HK-2 (cell line): ENCODE data around the gene PPFIBP2.
"Not testable (repeated sequence)": the region's sequence is repeated elsewhere in the genome, so short reads cannot be mapped to it uniquely, and the experiment has no call there.

Experiments used
- DNase-seq: peaks from one replicate; pipeline ENCODE4 v3.0.0-alpha.2; 2018; ENCODE audit not compliant: unreplicated experiment

The PPFIBP2 gene

DNA sequence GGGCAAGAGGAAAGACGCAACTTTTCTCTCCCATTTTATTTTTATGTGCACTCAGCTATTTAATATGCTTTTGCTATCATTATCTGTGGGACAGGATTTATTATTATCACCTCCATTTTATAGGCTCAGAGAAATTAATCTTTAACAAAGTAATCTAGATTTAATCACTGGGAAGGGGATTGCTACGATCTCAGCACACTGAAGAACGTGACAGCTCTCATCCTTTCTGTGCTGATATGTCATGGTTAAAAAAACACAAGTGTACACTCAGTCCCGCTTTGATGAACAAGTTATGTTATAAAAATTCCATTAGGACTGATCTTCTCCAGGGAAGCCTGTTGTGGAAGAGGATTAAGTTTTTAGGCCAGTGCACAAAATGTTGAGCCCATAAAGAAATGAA lies 121.9 kb downstream of the PPFIBP2 start:
- DNase-seq: no peak

DNA sequence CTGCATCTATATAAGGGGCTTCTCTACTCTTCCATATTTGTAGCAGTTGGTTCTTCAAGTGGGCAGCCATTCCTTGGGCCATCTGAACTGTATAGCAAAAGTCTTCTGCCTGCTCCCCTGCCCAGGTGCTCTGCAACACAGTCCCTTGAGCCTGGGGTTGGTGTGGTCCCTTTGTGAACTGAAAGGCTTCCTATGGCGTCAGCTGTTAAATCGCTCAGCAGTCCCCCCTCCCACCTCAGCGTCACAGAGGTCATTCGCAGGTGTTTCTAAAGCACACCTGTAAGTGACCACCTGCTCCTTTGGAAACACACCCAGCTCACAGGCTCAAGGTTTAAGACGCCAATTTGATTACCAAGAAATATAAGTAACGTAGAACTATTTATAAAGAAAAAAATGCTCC lies 122.6 kb downstream of the PPFIBP2 start:
- no peak for DNase-seq

DNA sequence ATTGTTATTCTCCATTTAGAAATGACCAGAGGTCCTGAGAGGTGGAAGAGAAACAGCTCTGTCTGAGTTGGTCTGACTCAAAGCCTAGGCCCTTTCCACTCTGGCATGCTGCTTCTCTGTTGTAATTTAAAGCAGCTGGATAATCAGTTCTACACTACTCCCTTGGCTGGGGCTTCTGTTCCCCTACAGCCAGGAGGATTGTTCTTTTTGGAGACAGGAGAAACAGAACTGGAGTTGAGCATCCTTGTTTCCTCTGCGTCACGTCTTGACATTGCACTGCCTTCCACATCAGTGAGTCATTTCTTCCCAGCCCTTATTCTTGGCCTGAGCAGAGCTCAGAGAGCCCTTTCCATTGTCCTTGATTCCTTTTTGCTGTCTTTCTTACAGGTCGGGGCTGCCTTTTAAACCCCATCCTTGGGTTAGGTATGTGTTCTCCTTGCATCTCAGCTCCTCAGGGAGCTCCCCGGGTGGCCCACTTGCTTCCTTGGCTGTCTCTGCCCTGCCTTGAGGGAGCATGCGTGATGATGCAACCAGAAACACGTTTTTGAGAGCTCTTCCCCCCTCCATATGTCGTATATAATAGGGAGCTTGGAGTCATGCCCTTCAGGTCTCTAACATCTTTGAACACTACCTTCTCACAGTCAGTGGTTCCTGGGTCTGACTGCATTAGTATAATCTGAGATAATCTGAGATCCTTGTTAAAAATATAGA lies 123.8 kb downstream of the PPFIBP2 start:
- no peak for DNase-seq

DNA sequence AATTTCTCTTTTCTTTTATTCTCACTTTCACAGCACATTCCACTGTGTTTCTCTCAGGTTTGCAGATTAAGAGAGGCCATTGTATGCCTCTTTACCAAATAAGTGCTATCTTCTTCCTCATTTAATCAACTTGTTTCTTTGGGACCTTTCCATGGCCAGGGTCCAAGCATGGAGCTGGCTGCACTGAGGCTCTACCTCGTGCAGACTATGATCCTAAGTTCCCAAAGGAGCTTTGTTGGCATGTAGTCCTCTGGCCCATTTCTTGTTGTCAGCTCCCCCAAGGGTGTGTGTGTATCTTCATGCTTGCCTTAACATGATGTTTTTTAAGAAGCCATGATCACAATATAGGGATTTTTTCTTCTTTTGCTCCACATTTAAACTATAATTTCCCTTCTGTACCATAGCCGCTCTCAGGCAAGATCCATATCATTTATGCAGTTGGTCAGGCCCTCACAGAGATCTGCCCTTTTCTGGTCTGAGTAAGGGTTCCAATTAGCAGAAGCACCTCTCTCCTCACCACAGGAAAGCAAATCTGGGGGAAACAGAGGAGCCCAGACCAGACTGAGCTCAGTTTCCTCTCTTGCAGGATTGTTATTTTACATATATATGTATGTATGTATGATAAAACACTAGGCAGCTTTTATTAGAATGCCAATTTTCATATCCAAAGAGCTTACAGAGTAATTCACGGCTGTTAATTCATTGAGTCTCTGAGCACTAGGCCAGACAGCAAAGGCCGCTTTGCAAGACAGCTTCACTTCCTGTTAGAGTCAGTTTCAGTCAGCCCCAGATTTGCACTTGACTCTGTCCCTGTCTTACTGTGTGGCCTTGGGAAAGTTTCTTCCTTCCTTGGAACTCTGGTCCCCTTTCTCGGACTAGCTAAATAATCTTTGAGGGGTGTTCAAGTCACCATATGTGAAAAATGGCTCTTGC lies 125.2 kb downstream of the PPFIBP2 start:
- no peak for DNase-seq

DNA sequence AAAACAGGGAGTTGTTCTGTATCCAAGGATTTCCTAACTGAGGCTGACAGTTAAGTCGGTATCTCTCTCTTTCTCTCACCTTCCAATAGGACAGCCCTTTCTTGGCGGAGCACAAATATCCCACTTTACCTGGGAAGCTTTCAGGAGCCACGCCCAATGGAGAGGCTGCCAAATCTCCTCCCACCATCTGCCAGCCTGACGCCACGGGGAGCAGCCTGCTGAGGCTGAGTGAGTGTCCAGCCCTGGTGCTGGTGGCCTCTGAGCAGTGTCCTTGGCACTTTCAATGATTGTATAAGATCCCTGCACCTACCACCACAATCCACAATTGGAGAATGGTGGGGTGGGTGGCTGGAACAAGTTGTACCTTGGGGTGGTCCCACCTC lies 125.8 kb downstream of the PPFIBP2 start:
- no peak for DNase-seq

DNA sequence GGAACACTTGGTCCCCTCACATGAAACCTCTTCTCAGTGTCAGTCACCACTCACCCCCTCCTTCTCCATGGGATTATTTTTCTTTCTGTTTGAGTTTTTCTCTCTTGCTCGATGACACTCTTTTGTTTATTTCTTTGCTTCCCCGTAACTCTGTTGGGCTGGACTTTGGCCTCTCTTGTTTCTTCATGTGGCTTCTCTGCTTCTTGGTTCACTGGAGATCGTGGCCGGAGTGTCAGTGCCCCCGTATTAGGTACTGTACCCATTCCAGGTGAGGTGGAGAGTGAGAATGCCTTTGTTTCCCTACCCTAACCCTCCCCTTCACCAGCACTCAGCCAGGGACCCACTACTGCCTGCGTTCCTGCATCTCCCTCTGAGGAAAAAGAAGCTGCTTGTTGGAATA lies 127.0 kb downstream of the PPFIBP2 start:
- DNase-seq: no peak

DNA sequence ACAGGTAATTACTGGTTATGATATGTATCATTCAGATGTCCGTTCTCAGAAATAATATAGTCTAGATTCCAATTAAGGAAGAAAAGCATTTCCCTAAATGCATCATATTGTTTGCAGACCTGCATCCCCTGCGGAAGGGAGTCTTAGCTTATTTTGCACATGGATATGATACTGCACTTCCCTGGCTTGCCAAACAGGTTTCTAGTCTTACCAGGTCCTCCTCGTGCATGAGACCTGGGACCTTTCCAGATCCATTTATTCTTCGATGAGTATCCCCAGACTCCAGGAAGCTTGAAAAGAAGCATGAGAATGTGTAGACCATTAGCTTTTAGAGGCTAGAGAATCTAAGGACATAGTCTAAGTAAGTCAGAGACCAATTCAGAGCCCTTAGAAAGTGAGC lies 128.9 kb downstream of the PPFIBP2 start:
- no peak for DNase-seq

DNA sequence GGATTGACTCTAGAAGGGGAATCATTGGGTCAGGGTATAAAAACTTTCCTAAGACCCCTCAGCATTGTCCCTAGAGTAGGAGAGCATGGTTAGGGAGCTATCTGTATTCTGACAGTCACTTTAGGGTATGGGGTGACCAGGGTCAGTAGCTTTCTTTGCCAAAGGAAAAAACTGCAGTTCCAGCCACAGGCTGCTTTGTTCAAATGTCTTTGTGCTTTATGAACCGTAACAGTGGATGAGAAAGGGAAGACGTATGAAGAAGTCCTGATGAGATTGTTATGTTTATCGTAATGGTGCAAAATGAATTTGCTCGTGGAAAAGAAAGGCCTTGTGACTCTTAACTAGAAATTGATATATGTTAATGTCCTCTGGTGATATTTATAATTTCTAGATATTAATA lies 129.5 kb downstream of the PPFIBP2 start:
- no peak for DNase-seq

DNA sequence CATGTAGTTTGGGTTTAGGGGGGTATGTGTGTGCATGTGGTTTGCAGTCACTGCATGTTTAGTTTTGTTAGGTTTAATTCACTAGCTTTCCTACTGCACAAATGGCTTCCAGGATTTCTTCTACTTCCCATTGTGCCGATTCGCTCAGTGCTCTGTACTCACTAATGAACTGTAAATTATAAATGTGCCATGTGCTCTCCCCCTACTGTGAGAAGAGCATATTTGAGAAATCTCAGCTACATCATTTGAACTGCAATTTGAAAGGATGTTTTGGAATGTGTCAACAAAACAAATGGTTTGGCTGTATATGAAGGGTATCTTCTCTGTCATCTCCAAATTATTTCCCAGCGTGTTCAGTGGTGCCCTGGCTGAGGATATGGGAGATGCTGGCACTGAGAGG lies 131.4 kb downstream of the PPFIBP2 start:
- no peak for DNase-seq

DNA sequence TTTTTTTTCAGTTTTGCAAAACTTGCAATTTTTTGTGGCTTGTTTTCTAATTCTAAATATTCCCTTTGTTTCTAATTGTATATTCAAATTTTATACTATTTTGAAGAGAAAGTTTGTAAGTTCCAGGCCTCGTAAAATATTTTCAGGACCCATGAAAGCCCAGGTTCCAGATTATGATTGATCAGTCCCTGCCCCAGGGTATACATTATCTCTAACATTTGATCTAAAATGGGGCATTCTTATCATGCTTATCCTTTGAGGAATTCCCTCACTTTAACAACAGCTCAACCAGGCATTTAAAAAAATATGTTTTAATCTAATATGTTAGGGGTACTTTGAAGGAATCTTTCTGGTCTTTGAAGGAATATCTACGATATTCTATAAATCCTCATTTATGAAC lies 133.1 kb downstream of the PPFIBP2 start:
- DNase-seq: no peak

DNA sequence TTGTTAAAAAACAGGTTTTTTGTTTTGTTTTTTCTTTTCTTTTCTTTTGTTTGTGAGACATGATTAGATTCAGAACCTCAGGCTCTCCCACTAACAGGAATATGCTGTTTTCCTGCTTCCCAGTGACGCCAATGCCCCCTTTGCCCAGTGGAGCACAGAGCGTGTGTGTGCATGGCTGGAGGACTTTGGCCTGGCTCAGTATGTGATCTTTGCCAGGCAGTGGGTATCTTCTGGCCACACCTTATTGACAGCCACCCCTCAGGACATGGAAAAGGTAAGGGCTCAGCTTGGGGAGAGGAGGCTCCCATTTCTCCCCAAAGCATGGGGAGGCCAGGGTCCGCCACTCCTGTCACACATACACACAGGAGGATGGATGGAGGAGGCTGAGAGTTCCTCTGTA lies 134.5 kb downstream of the PPFIBP2 start:
- DNase-seq: no peak

DNA sequence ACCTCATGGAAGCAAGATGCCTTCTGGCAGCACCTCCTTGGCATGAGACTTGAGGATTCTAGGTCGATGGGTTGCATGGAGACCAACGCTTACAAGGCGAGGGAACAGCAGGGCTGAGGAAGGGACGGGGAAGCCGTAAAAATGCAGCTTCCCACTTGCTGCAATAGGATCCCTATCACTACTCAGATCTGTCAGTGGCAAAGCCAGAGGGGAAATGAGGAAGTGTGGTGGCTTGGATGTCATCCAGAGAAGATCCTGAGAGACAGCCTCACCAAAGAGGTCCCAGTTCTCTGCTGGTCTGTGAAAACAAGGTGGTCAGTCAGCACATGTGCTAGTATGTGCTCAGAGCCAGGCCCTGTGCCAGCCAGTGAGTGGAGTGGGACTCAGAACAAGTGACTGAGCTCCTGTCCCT lies 137.3 kb downstream of the PPFIBP2 start:
- DNase-seq: no peak

DNA sequence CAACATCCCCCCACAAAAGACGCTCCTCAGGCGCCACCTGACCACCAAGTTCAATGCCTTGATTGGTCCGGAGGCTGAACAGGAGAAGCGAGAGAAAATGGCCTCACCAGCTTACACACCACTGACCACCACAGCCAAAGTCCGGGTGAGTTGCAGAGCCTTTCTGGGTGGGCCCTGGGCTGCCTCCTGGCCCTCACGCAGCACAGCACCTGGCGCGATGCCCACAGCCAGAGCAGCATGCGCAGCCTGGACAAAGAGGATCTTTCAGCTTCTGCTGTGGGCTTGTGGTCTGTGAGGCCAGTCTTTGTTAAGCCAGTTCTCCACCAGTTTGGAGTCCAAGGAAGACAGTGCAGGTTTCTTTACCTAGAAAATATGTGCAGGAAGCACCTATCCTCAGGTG lies 137.9 kb downstream of the PPFIBP2 start:
- DNase-seq: no peak

DNA sequence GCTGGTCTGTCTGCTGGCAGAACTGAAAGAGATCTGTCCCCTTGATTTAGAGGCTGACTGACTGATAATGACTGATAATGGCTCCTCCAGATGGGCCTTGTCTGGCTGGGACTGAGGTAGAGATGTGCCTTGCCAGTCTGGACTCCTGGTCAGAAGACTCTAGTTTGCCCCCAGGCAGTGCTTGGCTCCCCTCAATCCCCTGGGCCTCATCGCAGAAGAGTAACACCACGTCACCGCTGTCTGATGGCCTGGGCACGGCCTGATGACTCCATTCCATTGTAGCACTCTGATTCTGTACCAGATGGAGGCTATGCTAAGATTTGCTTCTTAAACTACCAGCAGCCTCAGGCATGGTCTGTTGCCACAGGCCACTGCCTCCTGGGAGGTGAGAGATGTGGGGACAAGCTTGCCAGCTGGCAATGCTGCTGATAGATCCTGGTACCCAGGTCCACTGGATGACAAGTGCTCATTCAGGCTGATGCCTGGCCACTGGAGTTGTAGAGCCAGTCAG lies 140.5 kb downstream of the PPFIBP2 start:
- no peak for DNase-seq

DNA sequence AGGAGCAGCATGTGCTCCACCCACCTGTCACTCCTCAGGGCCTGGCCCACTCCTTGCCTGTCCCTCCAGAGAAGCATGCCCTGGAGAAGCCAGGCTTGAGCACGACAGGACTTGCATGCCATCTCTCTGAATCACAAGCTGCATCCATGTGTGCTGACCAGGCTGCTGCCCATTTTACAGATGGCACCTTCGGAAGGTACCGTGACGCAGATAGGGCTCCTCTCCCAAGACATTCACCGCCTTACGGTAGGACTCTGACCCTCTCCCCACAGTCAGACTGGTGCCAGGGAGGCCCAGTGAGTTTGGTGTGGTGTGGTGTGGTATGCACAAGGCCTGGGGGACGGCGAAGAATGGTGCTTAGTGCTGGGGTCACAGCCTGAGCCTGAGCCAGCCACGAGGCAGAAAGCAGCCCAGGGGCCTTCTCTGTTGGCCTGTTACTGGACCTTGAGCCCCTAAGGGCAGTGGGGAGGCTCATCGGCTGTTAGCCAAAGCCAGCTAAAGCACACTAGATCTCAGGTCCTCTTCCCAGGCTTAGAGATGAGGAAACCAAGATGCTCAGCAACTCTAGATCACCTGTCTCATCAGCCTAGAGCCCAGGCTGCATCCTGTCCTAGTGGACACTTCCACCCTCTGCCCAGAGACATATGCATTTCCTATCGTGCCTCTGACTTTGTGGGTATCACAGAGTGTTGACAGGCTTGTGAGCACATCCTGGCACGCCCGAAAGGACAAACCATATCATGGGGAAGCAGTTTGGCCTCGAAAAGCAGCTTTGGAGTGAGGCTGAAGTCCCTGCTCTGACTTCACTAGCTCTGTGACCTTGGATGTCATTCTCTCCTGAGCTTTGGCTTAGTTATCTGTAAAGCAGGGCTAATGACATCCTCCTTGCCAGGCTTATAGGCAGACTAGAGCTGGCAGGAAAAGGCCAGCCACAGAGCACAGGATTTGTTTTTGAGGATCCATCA lies 141.7 kb downstream of the PPFIBP2 start:
- DNase-seq: no peak

DNA sequence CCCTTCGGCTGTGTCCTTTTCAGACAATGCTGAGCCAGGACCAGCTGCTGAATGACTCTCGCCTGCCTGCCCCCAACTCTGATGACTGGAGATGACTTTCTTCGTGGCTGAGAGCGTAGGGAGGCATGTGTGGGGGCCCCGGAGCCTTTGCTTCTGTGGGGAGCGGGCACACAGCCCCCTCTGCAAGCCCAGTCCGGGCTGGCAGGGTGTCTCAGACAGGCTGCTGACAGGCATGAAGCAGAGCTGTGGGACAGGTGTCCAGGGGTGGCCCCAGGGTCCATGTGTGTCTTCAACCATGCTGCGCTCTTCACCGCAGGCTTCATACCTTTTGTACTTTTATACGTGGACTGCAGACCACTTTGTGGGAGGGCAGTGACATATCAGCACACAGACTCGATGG lies 142.9 kb downstream of the PPFIBP2 start:
- no peak for DNase-seq

DNA sequence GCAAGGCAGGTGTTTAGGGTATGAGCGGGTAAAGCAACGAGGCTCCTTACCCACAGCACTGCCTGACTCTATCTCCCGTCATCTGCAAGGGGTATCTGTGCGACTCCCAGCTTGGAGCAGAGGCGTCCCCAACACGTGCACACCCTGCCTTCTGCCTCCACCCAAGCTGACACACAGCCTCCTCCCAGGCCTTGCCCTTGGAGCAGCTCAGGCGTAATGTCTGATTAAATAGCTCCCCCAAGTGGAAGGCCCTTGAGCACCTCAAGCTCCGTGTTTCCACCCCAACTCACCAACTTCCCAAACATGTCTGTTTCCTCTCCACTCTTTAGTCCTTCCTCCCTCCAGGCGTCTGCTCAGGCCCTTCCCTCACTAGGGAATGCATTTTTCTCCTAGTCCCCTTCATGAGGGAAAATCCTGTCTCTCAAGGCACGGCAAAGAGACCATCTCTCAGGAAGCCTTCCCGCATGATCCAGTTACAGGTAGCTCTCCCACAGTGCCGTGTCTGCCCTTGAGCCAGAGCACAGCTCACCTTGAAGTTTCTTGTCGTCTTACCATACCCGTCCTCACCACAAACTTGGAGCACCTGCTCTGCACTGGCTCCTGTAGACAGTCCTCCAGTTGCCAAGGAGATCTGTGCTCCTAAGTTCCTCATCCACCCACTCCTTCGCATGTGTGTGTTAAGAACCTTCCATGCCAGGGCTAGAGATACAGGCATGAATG lies 143.7 kb downstream of the PPFIBP2 start:
- peak; percentile 16 for DNase-seq

DNA sequence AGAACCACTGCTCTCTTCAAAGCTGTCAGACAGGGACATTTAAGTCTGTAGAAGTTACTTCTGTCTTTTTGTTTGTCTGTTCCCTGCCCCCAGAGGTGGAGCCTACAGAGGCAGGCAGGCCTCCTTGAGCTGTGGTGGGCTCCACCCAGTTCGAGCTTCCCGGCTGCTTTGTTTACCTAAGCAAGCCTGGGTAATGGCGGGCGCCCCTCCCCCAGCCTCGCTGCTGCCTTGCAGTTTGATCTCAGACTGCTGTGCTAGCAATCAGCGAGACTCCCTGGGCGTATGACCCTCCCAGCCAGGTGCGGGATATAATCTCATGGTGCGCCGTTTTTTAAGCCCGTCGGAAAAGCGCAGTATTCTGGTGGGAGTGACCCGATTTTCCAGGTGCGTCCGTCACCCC lies 149.7 kb downstream of the PPFIBP2 start:
- DNase-seq: not testable (repeated sequence)

DNA sequence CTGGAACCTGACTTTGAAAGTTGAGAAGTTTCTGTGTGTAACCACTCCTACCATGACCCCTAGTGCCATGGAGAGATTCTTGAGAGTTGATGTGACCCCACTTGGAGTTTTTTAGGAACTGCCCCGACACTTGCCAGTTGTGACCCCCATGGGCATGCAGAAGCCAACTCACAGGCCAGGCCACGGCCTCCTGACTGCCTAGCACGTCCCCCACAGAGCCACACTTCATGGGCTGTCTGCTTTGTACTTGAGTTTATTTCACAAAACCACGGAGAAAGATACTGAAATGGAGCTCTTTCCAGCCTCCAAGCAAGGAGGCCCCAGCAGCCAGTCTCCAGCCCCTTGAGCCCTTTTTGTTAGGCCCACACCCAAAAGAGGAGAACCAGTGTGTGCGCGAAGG lies 151.1 kb downstream of the PPFIBP2 start:
- DNase-seq: no peak

DNA sequence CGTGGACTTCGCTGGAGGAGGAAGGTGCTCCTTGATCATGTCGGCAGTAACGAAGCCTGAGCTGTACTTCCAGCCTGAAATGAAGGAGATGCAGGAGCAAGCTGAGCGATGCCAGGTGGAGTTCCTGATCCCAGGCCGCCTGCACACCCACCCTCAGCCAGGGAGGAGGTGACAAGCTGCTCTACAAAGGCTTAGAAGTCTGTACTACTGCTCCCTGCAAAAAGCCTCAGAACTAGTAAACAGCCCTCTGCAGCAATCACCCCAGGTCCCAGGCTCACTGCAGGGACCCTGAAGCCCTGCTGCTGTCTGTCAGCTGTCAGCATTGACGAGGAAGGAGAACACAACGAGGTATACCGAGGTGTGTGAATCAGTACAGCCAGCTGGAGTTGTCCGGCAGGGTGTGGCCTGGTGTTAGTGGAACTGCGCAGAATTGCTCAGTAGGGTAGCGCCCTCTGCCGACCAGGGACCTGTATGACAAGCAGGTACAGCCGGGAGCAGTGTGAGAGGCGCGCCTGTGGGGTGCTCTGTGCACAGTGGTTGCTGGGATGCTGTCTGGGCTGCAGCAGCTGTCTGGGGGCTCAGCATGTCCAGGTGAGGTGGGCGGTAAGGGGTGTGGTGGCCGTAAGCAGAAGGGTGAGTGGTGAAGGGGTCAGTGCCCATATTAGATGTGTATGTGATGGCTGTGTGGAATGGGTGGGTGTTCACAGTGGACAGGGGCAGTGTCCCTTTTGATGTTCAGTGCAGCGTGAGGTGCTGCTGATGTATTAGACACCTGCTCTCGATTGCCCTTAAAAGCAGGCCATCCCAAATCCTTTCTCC lies 151.9 kb downstream of the PPFIBP2 start:
- DNase-seq: peak; percentile 79
